HEK293T (cell line): ENCODE measurements around the gene CREB3L4.

ENCODE experiments used
- BHLHE40 ChIP-seq: fragments of 450-650 bp; IDR thresholded peaks from 2 replicates; pipeline ENCODE4 v1.6.1; 2016; ENCODE audit warnings: mild to moderate bottlenecking, moderate library complexity, borderline replicate concordance
- CTBP1 ChIP-seq: fragments of 450-650 bp; IDR thresholded peaks from 2 replicates; pipeline ENCODE4 v1.6.1; 2016; ENCODE audit warnings: borderline replicate concordance
- FOXK2 ChIP-seq: fragments of 450-650 bp; IDR thresholded peaks from 2 replicates; pipeline ENCODE4 v1.6.1; 2016; ENCODE audit warnings: mild to moderate bottlenecking
- FOXM1 ChIP-seq: fragments of 450-650 bp; IDR thresholded peaks from 2 replicates; pipeline ENCODE4 v1.6.1; 2017; ENCODE audit warnings: mild to moderate bottlenecking, borderline replicate concordance

- no peak for TF ChIP-seq FOXM1
- TF ChIP-seq FOXK2: no peak
- no peak for TF ChIP-seq CTBP1
- TF ChIP-seq BHLHE40: no peak
Observed at GRCh38 chr1:153929426-153929825, 38.3 kb upstream of the CREB3L4 start.
